DMS114 treated with DMSO at 0.1 percent for 48 hours (cell line): ENCODE measurements around the gene ZNF81.
"Not testable (repeated sequence)": the region's sequence is repeated elsewhere in the genome, so short reads cannot be mapped to it uniquely, and the experiment has no call there.

Source experiments
- DNase-seq: peaks from one replicate; lab custom pipeline; 2025; ENCODE audit not compliant: unreplicated experiment; lab: John Stamatoyannopoulos, UW

Gene ZNF81

DNA sequence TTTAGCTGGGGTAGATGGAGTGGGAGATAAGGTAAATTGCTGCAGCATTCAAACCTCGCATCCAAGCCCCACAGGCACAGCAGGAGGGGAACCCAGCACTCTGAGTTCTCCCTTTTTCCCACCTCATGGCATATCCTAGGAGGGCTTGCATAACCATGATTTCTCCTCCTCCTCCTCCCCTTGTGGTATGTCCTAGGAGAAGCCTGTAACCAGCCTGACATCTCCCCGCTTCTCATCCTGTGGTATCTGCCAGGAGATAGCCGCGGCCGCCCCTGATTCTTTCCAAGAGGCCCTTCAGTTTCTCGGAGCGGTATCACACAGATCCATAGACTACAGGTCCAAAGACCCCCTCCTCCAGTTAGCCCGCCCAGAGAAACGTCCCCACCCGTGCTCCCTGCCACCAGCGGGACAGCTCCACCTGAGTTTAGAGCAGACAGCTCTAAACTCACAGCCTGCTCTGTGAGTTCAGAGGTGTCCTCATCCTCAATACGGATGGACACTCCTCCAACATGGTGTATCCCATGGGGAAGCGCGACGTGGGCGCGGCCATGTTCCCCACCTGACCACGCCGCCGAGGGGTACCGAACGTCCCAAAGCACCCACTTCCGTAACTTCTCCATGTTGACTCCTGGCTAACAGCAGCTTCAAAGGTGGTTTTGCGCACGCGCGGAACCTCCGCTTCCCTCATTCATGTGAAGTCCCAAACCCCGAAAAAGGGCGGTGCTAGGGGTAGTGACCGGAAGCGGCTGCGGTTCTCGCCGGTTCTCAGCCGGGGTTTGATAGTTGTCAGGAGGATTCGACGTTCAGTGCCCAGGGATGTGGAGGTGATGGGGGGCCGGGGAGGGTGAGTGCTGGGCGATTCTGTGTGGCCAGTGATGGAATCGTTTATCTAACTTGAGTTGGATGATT is at the start of gene ZNF81:
Gene ZNF81 (plus strand): TSS at position 739 of the 909 bp plus-strand sequence. CDS start 9,366 bp downstream, outside the sequence.
- peak; percentile 92 for DNase-seq

DNA sequence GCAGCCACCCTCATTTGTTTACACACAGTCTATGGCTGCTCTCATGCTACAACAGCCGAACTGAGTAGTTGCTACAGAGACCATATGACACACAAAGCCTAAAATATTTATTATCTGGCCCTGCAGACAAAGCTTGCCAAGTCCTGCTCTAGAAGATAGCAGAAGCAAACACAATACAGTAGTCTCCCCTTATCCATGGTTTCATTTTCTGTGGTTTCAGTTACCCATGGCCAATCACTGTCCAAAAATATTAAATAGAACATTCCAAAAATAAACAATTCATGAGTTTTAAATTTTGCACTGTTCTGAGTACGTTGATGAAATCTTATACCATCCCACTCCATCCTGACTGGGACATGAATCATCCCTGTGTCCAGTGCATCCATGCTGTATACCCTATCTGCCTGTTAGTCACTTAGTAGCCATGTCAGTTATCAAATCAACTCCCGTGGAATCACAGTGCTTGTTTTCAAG is 40.2 kb upstream of the ZNF81 start:
- DNase-seq, result no peak

DNA sequence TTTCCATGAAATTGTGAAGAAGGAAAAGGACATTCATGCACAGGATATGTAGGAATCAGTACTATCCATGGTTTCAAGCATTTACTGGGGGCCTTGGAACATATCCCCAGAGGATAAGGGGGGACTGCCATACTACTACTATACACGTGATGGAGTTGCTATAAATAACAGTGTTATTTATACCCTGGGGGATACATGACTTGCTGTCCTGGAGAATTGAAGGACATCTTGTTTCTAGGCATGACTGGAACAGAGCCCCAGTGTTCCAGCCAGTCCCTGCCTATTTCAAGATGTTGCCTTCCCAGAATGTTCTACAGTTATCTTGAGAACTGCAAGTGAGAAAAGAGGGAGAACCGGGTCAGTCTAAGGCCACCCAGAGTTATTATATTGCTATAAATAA is 39.6 kb upstream of the ZNF81 start:
- no peak for DNase-seq

DNA sequence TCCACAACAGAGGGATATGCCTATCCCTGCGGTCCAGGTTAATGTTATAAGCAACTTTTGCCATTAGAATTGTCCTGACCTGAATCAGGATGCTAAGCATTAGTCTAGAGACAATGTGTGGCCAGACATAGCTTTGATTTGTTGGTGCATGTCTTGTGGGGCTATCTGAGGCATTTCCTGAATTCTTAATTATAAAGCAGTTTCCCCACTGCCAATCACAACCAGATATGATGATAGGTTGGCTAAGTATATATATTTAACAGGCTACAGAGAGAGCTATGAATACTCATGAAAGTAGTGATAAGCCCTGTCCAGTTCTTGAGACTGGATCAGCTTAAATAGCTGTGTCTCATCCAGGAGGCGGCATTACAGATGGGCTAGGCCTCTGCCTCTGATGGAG is 37.8 kb upstream of the ZNF81 start:
- DNase-seq, result no peak

DNA sequence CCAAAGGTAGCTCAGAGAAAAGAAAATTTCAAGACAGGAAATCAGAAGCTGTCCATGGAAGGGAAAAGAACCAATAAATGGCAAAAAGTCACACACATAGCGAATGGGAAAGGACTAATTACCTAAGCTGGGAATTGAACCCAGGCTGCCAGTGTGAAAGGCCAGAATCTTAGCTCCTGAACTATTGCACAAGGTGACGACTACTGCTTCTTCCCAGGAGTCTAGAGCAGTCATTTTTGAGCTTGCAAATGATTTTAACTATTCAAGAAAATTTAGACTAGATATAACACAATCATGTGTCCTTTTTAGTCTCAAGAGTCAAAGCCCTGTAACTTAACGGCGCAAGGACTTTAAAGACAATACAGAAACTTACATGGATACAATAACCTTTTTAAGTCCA is 34.1 kb upstream of the ZNF81 start:
- DNase-seq, result no peak

DNA sequence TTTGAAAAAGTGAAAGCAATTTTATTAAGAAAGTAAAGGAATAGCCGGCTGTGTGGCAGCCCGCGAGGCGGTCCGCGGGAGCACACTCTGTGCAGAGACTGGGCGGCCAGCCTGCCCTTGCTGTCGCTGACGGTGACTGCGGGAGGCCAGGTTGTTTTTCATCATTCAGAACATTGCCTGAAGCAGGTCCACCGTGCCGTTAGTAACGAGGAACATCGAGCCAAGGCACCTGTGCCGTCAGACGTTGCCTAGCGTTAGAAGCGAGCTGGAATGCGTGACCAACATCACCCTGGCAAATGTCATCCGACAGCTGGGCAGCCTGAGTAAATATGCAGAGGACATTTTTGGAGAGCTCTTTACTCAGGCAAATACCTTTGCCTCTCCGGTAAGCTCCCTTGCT is 33.6 kb upstream of the ZNF81 start:
- not testable (repeated sequence) for DNase-seq

DNA sequence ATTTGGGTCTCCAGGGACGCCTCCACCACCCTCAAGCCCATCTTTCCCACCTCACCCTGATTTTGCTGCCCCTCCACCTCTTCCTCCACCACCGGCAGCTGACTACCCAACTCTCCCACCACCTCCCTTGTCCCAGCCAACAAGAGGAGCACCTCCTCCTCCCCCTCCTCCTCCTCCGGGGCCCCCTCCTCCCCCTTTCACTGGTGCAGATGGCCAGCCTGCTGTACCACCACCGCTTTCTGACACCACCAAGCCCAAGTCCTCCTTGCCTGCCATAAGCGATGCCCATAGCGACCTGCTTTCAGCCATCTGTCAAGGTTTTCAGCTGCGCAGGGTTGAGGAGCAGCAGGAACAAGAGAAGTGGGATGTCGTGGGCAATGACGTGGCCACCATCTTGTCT is 32.4 kb upstream of the ZNF81 start:
- no peak for DNase-seq

DNA sequence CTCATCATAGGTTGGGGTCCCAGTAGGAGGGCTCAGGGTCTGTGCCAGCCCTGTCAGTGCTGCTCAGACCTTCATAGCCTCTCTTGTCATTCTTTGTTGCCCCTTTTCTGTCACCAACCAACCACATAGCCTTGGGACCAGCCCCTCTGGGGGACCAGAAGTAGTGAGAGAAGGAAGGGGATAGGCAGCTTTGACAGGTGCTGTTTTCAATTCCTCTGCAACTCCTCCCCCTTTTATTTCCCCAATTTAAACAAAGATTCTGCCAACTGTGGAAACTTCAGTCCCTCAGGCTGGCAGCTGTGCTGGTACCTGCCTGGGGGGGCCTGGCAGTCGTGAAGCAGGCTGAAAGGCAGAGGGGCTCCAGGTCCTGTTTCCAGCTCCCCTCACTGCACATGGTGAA is 30.9 kb upstream of the ZNF81 start:
- not testable (repeated sequence) for DNase-seq

DNA sequence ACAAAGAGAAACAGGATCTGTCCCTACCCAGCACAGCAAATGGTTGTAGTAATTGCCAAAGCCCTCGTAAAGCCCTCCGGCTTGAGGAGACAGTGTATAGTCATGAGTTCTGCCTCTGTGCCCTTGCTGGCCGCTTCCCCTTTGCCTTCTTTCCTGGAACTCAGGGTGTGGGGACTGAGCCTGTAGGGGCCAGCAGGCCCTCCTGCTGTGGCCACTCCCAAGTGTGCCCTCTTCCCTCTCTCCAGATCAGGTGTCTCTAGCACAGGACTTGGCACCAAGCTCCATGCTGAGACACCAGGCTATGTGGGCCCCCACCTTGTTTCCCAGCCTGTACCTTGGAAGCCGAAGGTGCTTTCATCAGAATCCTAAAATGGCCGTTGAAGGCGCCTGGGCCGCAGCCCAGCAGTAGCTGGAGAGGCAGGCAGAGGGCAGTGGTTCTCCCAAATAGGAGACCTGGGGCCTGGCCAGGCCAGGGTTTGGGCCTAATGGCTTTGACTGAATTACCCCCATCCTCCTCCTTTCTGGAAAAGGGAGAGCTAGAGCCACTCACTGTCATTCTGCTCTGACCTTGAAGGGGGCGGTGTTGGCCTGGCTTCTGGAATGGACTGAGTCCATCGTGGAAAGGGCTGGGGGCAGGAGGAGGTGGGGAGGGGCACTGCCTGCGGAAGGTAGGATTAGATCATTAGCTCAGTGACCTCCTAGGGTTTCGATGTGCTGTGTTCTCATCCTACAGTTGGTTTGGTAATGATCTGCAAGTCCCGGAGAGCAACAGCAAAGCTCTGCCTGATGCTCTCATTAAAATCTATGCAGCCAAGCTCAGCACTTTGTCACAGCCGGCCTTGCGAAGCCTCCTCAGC is 30.1 kb upstream of the ZNF81 start:
- not testable (repeated sequence) for DNase-seq

DNA sequence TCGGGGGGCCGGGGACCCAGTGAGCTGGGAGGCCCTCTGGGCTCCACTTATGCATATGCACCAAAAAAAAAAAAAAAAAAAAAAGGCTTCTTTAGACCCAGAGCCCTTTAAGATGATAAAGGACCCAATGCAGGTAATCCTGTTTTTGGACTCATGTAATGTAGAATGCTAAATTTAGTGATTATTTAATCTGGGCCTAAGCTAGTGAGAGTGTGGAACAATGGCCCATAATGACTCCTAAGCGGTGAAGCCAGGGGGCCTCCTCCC is 29.5 kb upstream of the ZNF81 start:
- DNase-seq, result not testable (repeated sequence)

DNA sequence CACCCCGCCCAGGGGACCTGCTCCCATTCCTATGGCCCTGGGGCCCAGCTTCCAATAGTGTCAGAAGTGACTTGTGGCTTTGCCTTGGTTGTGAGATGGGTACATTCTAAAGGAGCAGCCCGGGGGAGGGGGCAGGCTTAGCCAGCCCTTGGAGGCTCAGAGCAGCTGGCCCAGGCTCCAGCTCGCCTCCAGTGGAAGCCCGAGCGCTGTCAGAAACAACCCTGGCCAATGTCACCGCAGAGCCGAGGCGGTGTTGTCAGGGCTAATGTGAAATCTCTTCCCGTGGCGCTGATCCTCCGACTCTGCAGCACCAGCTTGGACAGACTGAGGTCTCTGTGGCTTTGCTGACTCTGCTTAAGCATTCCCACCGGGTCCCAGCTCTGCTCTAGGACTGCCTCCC is 29.2 kb upstream of the ZNF81 start:
- DNase-seq, result no peak

DNA sequence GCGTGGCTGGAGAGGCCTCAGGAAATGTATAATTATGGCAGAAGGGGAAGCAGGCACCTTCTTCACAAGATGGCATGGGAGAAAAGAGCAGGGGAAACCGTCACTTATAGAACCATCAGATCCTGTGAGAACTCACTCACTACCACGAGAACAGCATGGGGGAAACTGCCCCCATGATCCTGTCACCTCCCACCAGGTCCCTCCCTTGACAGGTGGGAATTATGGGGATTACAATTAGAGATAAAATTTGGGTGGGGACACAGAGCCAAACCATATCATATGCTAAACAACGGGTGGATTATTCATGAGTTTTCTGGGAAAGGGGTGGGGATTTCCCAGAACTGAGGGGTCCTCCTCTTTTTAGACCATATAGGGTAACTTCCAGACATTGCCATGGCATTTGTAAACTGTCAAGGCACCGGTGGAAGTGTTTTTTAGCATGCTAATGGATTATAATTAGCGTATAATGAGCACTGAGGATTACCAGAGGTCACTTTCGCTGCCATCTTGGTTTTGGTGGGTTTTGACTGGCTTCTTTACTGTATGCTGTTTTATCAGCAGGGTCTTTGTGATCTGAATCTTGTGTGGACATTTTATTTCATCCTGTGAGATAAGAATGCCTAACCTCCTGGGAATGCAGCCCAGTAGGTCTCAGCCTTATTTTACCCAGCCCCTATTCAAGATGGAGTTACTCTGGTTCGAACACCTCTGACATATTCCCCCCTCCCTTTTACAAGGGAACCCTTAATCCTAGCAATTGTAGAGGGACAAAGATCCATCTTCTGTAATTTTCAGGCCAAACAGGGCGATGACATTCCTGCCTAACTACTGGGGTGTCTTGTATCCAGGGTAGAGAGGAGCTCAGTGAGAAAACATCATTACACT is 27.6 kb upstream of the ZNF81 start:
- no peak for DNase-seq

DNA sequence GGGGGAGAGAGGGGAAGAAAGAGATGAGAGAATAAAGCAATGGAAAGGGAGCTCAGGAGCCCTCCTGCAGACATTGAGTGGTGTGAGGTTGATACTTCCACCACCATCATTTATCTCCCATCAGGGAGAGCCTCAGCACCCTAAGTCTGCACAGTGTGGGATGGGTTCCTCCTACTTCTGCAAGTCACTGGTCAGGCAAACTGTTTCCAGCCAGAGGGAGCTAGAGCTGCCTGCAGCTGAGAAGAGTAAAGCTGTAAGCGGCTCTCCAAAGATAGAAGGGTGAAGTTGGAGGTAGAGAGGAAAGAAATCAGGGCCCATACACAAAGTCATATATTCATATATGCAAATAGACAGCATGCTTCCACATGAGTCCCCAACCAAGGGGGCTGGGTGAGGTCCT is 21.9 kb upstream of the ZNF81 start:
- DNase-seq, result no peak

DNA sequence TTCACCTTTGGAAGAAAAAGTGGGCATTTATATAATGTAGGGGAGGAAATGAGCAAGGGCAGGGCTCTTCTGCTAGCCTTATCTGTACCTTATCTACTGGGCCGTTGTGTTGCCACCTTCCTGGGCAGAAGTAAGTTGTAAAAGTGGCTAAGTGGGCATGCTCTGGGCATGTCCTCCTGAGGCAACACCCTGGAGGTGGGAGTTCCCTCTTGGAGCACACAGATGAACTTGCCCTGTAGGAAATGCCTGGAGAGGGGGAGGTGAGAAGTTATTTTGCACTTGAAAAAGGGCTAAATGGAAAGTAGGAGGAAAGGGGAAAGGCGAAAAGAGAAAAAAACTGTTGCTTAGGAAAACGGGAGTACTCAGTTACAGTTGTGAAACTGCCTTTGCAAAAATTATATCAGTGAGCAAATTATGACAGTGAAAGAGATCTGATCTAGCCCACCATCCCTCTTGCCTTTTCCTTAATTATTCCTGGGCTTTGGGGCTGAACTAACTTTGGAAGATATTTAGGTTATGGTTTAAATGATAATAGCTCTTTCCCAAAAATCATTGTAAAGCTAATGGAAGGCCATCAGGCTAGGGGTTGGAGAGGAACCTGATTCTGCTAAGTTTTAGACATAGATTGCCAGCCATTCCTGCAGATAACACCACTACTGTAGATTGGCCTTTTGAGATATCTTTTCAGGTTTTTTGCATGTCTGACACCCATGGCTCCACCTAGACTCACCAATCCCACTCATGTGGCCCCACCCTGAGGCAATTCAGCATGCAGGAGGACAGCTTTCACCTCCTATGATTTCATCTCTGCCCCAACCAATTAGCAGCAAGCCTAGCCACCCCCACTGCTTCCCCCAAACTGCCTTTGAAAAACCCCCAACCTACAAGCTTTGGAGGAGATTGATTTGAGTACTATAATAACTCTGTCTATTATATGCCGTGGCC is 20.5 kb upstream of the ZNF81 start:
- no peak for DNase-seq

DNA sequence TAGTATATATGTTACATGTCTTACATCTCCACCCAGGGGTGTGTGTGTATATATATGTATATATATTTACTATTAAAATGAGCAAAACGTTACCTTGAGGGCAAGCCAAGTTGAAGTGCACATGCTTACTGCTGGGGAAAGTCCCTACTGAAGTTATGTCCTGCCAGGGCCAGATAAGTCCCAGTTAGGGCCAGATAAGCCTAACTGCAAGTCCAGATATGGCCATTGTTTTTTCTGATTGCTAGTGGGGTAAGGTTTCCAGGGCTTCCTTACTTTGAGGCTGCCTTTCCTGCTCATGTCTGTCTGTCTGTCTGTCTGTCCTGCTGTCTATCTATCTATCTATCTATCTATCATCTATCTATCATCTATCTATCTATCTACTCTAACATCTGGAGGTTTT is 19.3 kb upstream of the ZNF81 start:
- DNase-seq, result no peak

DNA sequence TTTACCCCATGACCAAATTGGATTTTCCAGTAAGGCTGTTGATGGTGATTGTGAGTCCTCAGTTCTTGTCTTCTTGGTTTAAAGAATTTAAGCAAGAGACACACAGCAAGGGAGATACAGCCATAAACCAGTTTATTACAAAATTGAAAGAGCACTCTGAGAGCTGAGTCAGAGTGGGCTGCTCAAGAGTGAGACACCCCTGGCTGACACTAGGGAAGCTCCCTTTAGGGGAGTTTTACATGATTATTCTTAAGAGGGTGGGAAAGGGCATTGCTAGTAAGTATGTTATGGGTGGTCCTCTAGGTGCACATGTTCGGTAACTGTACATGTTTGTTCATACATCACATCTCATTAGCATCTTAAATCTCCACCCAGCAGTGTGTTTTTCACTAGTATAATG is 18.8 kb upstream of the ZNF81 start:
- no peak for DNase-seq

DNA sequence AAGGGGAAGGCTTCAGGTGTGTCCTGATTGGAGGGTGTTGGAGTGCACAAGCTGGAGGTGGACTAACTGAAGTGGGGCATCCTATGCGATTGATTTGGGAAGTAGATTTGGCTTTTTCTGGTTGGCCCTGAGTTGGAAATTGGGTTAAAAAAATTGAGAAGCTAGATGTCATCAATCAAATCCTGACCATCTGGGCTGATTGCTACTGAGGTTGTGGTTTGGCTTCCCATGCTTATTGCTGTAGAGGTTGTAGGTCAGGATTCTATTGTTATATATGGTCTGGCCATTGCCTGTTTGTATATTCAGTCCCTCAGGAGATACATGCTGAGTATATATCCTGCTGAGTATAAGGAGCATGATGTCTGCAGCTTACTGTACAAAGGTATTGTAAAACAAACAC is 7.7 kb upstream of the ZNF81 start:
- no peak for DNase-seq

DNA sequence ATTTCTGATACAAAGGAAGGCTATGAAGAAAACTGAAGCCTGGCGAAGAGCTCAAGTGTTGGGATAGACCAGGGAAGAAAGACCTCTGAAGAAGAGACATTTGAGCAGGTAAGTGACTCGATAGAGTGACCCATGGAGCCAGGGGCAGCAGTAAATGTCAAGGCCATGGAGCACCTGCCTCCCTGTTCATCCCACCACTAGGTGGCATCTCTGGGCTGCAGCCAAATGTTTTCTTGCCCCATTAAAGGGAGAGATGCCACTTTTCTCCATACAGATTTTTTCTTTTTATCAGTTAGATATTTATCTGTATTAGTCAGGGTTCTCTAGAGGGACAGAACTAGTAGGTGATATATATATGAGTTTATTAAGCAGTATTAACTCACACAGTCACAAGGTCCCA is 4.9 kb upstream of the ZNF81 start:
- DNase-seq, result no peak

DNA sequence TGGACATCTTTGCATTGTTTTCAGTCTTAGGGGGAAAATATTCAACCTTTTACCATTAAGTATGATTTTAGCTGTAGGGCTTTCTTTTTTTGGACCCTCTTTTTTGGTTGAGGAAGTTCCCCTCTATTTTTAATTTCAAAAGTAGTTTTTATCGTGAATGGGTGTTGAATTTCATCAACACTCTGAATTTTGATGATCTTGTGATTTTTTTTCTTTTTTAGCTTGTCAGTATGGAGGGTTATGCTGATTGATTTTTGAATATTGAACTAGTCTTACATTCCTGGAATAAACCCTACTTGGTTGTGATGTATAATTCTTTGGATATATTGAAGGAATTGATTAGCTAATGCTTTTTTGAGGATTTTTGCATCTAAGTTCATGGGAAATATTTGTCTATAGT is 1.7 kb downstream of the ZNF81 start:
- DNase-seq, result no peak

DNA sequence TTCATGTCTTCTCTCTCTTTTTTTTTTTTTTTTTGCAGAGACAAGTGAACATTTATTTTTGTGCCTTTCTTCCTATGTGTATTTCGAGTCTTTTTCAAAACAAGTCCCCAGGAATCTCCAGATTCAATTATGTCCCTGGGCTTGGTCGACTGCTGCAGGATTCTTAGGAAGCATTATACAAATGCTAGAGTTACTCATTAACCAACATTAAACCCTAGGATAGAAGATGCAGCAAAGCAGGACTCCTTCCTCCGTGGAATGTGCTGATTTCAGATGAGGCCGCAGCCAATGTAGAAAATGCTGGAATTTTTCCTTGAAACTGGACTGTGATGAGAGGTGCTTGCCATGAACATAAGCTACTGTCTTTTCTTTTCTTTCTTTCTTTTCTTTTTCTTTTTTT is 3.4 kb downstream of the ZNF81 start:
- DNase-seq, result no peak
